Bronchial epithelial cell (primary cell): ENCODE data around the gene RBP4. TPM values are rescaled to one million over a fixed set of nuclear protein-coding genes. Genes with fewer than 3 reads are reported as not detected.
A peak's percentile ranks its signal among the peaks of the same experiment; 100 is the strongest.

Source experiments
- DNase-seq: peaks from one replicate; pipeline ENCODE4 v3.0.0-alpha.2; 2010; ENCODE audit warnings: low read depth
- FAIRE-seq: peaks from 2 replicates; lab custom pipeline; 2011; peaks lifted over from hg19 to GRCh38; lab: Jason Lieb, UNC
- H3K27me3 ChIP-seq: 2 replicates; pipeline ENCODE4 v1.5.1; 2011; ENCODE audit warnings: low read length; ENCODE audit not compliant: control insufficient read depth, insufficient read depth
- H3K36me3 ChIP-seq: 2 replicates; pipeline ENCODE4 v1.5.1; 2011; ENCODE audit warnings: low read length; ENCODE audit not compliant: control insufficient read depth, insufficient read depth
- H3K4me3 ChIP-seq: 2 replicates; pipeline ENCODE4 v1.5.1; 2011; ENCODE audit warnings: mild to moderate bottlenecking, low read depth, low read length, control low read depth
- total RNA-seq: library from RNA; depleted of rRNA; stranded (reverse); fragments of >200 nt; gene quantifications from 2 replicates; pipeline ENCODE4 v1.2.1, GENCODE V29; 2014
- TF ChIP-seq, protein P1 (sequence below): IDR thresholded peaks from 2 replicates; pipeline ENCODE4 v1.5.1; 2011; ENCODE audit warnings: mild to moderate bottlenecking, moderate library complexity, low read length, control low read depth, inconsistent platforms; ENCODE audit not compliant: insufficient read depth, severe bottlenecking

Gene RBP4
- total RNA-seq, 1 donor from 2014 or later: not detected

DNA sequence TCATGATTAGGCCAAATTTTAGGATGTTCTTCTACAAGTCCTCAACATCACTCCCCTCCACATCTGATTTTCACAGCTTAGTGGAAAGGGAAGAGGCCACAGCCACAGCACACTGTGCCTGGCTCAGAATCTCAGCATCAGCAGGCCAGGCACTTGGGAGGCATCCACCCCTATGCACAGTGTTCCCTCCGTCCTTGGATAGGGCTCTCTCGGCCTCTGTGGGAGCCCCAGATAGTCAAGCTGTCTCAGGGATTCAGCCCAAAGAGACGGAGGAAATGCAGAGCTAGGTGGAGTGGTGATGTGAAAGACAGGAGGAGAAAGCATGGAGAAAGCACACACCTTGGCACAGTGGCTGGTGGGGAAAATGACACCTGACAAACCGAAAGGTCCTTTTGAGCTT is 1.3 kb downstream of the RBP4 start:
- FAIRE-seq (no peak), DNase-seq (no peak)
- Histone ChIP-seq H3K4me3 (no peak overlapping the region), H3K27me3 (peaks cover 25% of the 10 kb centered on the region), H3K36me3 (no peaks in the 10 kb centered on the region)
- TF ChIP-seq, protein P1, sequence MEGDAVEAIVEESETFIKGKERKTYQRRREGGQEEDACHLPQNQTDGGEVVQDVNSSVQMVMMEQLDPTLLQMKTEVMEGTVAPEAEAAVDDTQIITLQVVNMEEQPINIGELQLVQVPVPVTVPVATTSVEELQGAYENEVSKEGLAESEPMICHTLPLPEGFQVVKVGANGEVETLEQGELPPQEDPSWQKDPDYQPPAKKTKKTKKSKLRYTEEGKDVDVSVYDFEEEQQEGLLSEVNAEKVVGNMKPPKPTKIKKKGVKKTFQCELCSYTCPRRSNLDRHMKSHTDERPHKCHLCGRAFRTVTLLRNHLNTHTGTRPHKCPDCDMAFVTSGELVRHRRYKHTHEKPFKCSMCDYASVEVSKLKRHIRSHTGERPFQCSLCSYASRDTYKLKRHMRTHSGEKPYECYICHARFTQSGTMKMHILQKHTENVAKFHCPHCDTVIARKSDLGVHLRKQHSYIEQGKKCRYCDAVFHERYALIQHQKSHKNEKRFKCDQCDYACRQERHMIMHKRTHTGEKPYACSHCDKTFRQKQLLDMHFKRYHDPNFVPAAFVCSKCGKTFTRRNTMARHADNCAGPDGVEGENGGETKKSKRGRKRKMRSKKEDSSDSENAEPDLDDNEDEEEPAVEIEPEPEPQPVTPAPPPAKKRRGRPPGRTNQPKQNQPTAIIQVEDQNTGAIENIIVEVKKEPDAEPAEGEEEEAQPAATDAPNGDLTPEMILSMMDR: no peak

DNA sequence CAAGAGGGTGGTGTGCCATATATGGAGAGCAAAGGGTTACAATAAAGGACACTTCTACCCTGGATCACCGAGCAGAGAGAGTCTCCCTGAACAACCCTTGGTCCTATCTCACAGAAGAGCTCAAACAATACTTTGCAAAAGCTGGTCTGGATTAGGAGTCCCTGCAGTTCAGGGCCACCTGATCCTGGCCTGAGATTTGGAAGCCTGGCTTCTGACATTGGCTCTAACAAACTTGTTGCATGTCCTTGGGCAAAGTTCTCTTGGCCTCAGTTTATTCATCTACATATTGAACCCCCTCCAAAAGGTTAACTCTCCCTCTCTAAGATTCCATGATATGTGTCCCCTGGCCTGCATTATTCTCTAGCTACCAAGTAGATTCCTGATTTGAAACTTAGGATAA is 1.7 kb downstream of the RBP4 start:
- DNase-seq (no peak), FAIRE-seq (no peak)
- Histone ChIP-seq H3K36me3 (no peaks in the 10 kb centered on the region), H3K4me3 (no peak overlapping the region), H3K27me3 (peaks cover 23% of the 10 kb centered on the region)
- TF ChIP-seq, protein P1: no peak

DNA sequence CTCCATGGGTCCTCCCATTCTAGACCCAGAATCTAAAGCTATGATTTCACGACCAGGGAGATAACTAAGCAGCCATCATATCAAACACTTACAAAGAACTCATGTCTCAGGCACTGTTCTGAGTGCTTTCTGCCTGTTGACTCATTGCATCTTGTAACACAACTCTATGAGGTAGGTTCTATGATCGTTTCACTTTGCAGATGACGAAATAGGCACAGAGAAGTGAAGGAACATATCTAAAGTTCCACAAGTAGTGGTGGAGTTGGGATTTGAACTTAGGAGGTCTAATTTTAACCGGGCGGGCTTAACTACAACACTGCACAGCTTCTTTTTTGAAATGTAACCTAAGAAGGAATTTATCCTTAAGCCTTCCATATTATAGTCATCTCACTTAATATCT is 2.9 kb downstream of the RBP4 start:
- peaks cover 18% of the 10 kb centered on the region for H3K27me3 ChIP-seq
- no peak overlapping the region for H3K4me3 ChIP-seq
- TF ChIP-seq, protein P1: no peak
- H3K36me3 ChIP-seq: no peaks in the 10 kb centered on the region
- DNase-seq (peak; percentile 55), FAIRE-seq (no peak)

DNA sequence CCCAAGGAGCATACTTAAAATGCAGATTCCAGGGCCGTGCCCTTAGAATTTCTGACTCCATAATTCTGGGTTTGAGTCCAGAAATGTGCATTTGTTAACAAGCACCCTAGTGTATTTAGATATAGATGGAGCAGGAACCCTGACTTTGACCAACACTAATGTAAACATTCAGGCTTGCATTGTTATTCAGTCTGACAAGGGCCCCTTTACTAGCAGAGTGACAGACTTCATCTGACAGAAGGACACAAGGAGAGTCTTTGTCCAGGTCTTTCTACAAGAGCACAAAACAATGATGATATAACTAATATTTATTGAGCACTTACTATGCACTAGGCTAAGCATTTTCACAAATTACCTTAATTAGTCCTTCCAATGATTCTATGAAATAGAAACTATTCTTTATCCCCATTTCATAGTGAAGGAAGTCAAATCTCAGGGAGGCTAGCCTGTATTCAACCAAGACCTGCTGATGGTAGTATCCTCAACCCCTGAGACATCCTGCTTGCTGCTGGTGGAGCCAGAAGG is 3.9 kb downstream of the RBP4 start:
- FAIRE-seq: no peak
- Histone ChIP-seq H3K27me3 (peaks cover 11% of the 10 kb centered on the region), H3K4me3 (no peak overlapping the region), H3K36me3 (no peaks in the 10 kb centered on the region)
- TF ChIP-seq, protein P1: no peak
- no peak for DNase-seq

DNA sequence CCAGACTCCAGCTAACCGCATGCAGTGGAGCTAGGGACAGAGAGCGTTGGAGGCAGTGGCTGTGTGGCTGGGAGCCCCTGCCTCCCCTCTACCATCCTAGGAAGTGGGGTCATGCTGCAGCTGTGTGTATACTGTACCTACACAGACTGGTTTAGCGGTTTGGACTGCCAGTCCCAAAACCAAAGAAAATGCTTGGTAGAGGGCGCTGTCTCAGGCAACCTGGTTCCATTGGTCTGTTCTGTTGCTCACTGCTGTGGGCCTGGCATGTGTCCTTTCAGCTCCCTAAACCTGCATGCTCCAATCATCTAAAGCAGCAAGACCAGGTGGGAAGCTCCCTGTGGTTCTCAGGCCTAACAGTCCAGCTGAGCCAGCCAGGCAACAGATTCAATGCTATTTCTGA is 4.5 kb downstream of the RBP4 start:
- TF ChIP-seq, protein P1: no peak
- H3K36me3 ChIP-seq: no peaks in the 10 kb centered on the region
- DNase-seq (no peak), FAIRE-seq (no peak)
- no peak overlapping the region for H3K4me3 ChIP-seq
- H3K27me3 ChIP-seq: peaks cover 8% of the 10 kb centered on the region

DNA sequence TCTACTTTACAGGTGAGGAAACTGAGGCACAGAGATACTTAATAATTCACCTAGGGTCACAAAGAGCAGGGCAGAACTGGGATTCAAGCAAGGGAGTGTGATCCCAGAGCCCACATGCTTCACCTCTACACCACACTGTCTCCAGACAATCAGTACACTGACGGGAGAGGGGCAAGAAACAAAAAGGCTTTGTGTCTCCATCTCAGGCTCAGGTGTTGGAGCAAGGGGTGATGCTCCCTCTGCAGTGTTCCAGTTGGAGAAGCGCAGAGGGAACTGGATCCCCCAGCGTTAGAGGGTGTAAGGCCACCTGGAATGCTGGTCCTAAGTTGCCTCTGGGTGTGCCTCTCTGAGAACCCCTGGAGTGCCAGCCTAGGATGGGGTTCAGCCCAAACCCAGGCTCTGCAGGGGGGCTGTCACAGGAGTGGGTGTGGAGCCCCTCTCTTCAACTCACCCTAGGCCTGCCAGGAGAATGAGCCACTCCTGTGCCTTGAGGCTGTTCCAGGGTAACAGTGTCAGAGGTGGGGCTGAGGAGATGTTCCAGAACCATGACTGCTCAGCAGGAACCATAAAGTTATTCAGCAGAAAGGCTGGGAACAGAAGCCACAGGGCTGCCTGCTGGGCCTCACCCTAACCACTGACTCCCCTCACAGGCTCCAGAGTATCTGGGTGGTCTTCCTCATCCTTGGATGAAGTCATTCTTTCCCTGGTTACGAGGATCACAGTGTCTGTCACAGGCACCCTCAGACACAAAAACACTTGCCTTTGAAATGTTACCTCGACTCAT is 5.5 kb downstream of the RBP4 start:
- peaks cover 7% of the 10 kb centered on the region for H3K27me3 ChIP-seq
- FAIRE-seq: no peak
- TF ChIP-seq, protein P1: no peak
- DNase-seq: no peak
- no peaks in the 10 kb centered on the region for H3K36me3 ChIP-seq
- no peak overlapping the region for H3K4me3 ChIP-seq
